ENCODE results near the gene PTPRM.

DNA sequence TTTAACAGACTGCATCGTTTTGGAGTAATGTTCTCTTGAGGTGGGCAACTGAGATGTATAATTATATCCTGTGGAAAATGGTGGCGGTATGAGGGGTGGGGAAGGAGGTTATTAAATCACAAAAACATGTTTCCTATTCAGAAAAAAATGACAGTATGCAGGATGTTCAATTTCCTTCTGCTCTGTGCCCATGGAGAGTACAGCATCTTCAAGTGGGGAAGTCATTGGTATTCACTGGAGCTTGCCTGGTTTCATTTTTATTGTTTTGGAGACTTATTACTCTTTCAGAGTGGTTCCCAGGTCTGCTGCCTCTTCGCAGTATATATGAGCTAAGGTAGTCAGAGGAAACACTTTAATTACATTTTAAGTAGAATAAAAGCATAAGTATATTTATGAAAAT lies 723.3 kb downstream of the PTPRM start:
- TF ChIP-seq, protein P1, sequence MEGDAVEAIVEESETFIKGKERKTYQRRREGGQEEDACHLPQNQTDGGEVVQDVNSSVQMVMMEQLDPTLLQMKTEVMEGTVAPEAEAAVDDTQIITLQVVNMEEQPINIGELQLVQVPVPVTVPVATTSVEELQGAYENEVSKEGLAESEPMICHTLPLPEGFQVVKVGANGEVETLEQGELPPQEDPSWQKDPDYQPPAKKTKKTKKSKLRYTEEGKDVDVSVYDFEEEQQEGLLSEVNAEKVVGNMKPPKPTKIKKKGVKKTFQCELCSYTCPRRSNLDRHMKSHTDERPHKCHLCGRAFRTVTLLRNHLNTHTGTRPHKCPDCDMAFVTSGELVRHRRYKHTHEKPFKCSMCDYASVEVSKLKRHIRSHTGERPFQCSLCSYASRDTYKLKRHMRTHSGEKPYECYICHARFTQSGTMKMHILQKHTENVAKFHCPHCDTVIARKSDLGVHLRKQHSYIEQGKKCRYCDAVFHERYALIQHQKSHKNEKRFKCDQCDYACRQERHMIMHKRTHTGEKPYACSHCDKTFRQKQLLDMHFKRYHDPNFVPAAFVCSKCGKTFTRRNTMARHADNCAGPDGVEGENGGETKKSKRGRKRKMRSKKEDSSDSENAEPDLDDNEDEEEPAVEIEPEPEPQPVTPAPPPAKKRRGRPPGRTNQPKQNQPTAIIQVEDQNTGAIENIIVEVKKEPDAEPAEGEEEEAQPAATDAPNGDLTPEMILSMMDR (IDR thresholded peaks at IDR 0.05; ENCODE audit: insufficient read depth, low read length, poor library complexity, severe bottlenecking), result no peak
- TF ChIP-seq EZH2phosphoT487 (conservative IDR thresholded peaks at IDR 0.05; ENCODE audit: low read length), result no peak

All from SU-DHL-6 (cell line).